Testis (tissue), 3 donors: ENCODE data around the gene MDM1. TPM values are rescaled to one million over a fixed set of nuclear protein-coding genes. Genes with fewer than 3 reads are reported as not detected.

Source experiments
- DNase-seq: peaks from one replicate; pipeline ENCODE4 v3.0.0-alpha.2; 2019
- H3K27ac ChIP-seq, 2 donors: fragments of 200-600 bp; sonication (generic); one replicate each; pipeline ENCODE4 v1.5.1; 2019
- H3K27me3 ChIP-seq: fragments of 200-600 bp; sonication (generic); one replicate; pipeline ENCODE4 v1.5.1; 2019
- H3K36me3 ChIP-seq: fragments of 200-600 bp; sonication (generic); one replicate; pipeline ENCODE4 v1.5.1; 2017; ENCODE audit warnings: low read depth; ENCODE audit errors: missing control alignments
- H3K4me1 ChIP-seq: fragments of 200-600 bp; sonication (generic); one replicate; pipeline ENCODE4 v1.5.1; 2019
- H3K4me3 ChIP-seq, 2 donors: fragments of 200-600 bp; sonication (generic); one replicate each; pipeline ENCODE4 v1.5.1; 2017 to 2019
- H3K9me3 ChIP-seq: fragments of 200-600 bp; sonication (generic); one replicate; pipeline ENCODE4 v1.5.1; 2017
- POLR2A ChIP-seq: fragments of 450-650 bp; IDR thresholded peaks from one replicate; pipeline ENCODE4 v1.6.1; 2017; ENCODE audit warnings: antibody characterized with exemption, mild to moderate bottlenecking, moderate library complexity
- WGBS, 2 donors: methylation state at CpG; one replicate each; pipeline ENCODE4 v1.1.5; 2018; 5-methylcytosine and 5-hydroxymethylcytosine counted together
- intact Hi-C: fragments of 100-400 bp; cut with DNase I; formaldehyde crosslinking; loops from one replicate; pipeline ENCODE4 v1.15.1; 2023; ENCODE audit warnings: low total_unique reads
- polyA plus RNA-seq: library from polyadenylated mRNA; stranded (reverse); fragments of 350-450 nt; fragmentation: Illumina TruSeq; extraction: RNeasy Lipid Tissue Mini Kit (QIAGEN cat#74804); gene quantifications from one replicate; pipeline ENCODE4 v1.2.3, GENCODE V29; 2014; ENCODE audit warnings: low read depth, low replicate concordance; ENCODE audit not compliant: insufficient read depth
- total RNA-seq, 2 donors: library from RNA; depleted of rRNA; stranded (reverse); fragments of >200 nt; gene quantifications; one replicate each; pipeline ENCODE4 v1.2.3, GENCODE V29; 2016
- TF ChIP-seq, protein P1 (sequence below), 3 experiments: fragments of 450-650 bp in 2 of 3; fragments of 200-600 bp in 1 of 3; sonication (generic) in 1 of 3; IDR thresholded peaks; one replicate each; pipeline ENCODE4 v1.5.1; 2016 to 2019; ENCODE audit warnings: antibody characterized with exemption in 3 of 3, mild to moderate bottlenecking in 2 of 3, moderate library complexity in 1 of 3

MDM1 gene
- total and polyA plus RNA-seq, 3 donors from 2014 or later = 32.7 to 36.1 (median 35.3) TPM

DNA sequence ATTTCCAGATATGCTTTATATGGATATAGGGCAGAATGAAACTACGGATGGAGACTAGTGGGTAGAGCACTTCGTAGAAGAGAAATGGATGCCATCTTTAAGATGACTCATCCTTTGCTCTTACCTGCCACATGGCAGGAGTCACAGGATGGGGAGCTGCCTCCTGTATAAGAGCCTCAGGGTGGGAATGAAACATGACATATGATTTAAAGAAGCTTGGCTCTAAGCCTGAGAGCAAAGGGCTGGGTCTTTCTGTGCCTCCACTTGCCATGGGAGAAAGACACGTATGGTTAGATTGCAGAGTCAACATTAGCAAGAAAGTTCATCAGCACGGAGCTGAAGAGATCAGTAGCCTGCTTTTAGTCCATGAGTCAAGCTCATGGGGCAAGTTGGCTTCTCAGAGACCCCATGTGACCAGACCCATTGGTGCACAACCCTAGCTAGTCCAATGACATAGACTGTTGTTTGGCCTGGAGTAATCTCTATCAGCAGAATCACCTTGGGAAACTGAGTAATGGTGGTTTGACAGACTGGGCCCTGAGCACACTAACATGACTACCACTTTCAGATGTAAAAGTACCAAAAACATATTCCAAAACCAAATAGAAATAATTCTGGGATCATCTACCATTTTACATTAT lies 40.6 kb downstream of the MDM1 start:
- intact Hi-C loops = no loop called here
- Histone ChIP-seq H3K27me3 (no peaks in the 10 kb centered on the region), H3K4me3 (no peak overlapping the region), H3K27ac (no peak overlapping the region), H3K36me3 (no peaks in the 10 kb centered on the region), H3K4me1 (peaks cover 13% of the 10 kb centered on the region), H3K9me3 (no peaks in the 10 kb centered on the region)
- TF ChIP-seq, protein P1, sequence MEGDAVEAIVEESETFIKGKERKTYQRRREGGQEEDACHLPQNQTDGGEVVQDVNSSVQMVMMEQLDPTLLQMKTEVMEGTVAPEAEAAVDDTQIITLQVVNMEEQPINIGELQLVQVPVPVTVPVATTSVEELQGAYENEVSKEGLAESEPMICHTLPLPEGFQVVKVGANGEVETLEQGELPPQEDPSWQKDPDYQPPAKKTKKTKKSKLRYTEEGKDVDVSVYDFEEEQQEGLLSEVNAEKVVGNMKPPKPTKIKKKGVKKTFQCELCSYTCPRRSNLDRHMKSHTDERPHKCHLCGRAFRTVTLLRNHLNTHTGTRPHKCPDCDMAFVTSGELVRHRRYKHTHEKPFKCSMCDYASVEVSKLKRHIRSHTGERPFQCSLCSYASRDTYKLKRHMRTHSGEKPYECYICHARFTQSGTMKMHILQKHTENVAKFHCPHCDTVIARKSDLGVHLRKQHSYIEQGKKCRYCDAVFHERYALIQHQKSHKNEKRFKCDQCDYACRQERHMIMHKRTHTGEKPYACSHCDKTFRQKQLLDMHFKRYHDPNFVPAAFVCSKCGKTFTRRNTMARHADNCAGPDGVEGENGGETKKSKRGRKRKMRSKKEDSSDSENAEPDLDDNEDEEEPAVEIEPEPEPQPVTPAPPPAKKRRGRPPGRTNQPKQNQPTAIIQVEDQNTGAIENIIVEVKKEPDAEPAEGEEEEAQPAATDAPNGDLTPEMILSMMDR (IDR thresholded peaks at IDR 0.05) = no peak
- TF ChIP-seq POLR2A = no peak
- no peak for DNase-seq
- 90 to 92% methylated on average over 3 to 4 of the region's 4 CpGs for WGBS, 2 donors

DNA sequence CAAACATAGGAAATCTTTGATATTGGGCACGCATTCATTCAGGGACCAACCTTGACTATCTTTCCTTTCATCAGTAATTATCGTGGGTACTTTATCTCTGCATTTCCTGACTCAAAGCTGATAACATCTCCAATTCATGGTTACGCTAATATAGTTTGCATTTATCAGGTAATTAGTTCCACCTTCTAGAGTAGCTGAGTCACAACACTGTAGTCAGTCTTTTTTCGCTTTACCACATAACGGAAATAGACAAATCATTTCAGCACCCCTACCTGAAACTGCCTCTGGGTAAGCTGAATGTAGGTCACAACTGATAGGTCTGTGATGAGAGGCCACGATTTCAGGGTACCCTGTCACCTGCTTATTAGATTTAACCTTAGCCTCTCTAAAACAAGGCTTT lies 42.0 kb downstream of the MDM1 start:
- intact Hi-C loops = no loop called here

DNA sequence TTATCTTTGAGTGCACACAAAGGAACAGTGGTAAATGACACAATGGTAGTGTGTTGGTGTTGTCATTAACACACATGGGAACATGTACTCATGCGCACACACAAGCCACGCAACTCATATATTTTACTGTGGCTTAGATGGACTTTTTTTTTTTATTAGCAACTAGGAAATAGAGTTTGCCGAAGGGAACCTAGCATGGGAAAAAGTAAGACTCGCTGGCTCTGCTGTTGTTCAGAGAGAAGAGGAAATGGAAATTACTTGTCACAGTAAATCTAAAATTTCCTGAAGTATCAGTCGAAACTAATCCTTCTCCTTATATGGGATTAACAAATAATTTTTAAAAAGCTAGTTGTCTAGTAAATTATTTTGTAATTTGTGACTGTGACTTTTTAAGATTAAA lies 45.1 kb downstream of the MDM1 start:
- no peak for DNase-seq
- H3K4me3 ChIP-seq = no peak overlapping the region
- H3K9me3 ChIP-seq = no peaks in the 10 kb centered on the region
- no peak overlapping the region for H3K27ac ChIP-seq
- no peaks in the 10 kb centered on the region for H3K27me3 ChIP-seq
- H3K36me3 ChIP-seq = no peaks in the 10 kb centered on the region
- TF ChIP-seq, protein P1 (IDR thresholded peaks at IDR 0.05) = no peak
- no peak for TF ChIP-seq POLR2A
- 76 to 78% methylated on average over 5 of the region's 5 CpGs for WGBS, 2 donors
- H3K4me1 ChIP-seq = peaks cover 12% of the 10 kb centered on the region
- intact Hi-C loops = no loop called here

More for the DNA sequence above, 42.0 kb downstream of the MDM1 start:
- no peak for TF ChIP-seq POLR2A
- TF ChIP-seq, protein P1 (IDR thresholded peaks at IDR 0.05) = no peak
- no peak for DNase-seq
- Histone ChIP-seq H3K4me1 (peaks cover 21% of the 10 kb centered on the region), H3K36me3 (no peaks in the 10 kb centered on the region), H3K27me3 (no peaks in the 10 kb centered on the region), H3K9me3 (no peaks in the 10 kb centered on the region), H3K27ac (no peak overlapping the region), H3K4me3 (no peak overlapping the region)
- whole genome bisulfite sequencing, 2 donors = 85 to 90% methylated on average over 6 of the region's 6 CpGs

DNA sequence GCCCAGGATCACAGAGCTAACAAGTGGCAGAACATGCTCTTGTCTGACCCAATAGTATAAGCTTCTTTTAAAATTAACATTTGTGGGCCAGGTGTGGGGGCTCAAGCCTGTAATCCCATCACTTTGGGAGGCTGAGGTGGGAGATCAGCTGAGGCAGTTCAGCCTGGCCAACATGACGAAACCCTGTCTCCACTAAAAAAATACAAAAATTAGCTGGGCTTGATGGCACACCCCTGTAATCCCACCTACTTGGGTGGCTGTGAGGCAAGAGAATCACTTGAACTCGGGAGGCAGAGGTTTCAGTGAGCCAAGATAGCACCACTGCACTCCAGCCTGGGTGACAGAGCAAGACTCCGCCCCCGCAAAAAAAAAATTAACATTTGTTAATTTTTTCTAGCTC lies 45.8 kb downstream of the MDM1 start:
- Histone ChIP-seq H3K9me3 (no peaks in the 10 kb centered on the region), H3K27ac (no peak overlapping the region), H3K4me3 (no peak overlapping the region), H3K4me1 (peaks cover 12% of the 10 kb centered on the region), H3K27me3 (no peaks in the 10 kb centered on the region), H3K36me3 (no peaks in the 10 kb centered on the region)
- WGBS, 2 donors = 84 to 86% methylated on average over 4 of the region's 4 CpGs
- TF ChIP-seq, protein P1 (IDR thresholded peaks at IDR 0.05) = no peak
- intact Hi-C loops = no loop called here
- no peak for DNase-seq

DNA sequence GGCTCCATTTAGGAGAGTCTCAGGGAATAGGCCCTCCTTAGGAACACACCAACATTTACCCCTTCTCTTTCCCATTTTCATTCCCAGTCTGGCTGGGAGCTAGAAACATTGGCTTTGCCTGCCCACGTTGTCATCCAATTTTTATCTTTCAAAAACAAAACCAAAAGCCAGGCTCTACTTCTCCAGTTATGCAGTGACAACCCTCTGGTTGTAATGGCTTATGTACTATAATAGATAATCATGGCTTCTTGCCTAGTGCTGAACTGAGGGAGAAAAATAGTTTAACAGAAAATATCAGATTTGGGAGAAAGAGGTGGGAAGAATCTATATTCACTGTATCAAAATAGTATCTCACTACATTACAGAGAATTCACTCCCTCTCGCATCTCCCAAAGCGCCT lies 46.6 kb downstream of the MDM1 start:
- Histone ChIP-seq H3K4me1 (peaks cover 12% of the 10 kb centered on the region), H3K27me3 (no peaks in the 10 kb centered on the region), H3K36me3 (no peaks in the 10 kb centered on the region), H3K27ac (no peak overlapping the region), H3K9me3 (no peaks in the 10 kb centered on the region), H3K4me3 (no peak overlapping the region)
- TF ChIP-seq POLR2A = no peak
- TF ChIP-seq, protein P1 (IDR thresholded peaks at IDR 0.05) = no peak
- WGBS, 2 donors = 56 to 60% methylated on average over 3 of the region's 3 CpGs
- DNase-seq = no peak
- intact Hi-C loops = no loop called here
